Smooth muscle cell of the brain vasculature (primary cell): ENCODE data around the gene LYAR.

ENCODE experiments used
- DNase-seq: peaks from one replicate; pipeline ENCODE4 v3.0.0-alpha.2; 2012; ENCODE audit warnings: low read depth, low spot score

The LYAR gene, protein sequence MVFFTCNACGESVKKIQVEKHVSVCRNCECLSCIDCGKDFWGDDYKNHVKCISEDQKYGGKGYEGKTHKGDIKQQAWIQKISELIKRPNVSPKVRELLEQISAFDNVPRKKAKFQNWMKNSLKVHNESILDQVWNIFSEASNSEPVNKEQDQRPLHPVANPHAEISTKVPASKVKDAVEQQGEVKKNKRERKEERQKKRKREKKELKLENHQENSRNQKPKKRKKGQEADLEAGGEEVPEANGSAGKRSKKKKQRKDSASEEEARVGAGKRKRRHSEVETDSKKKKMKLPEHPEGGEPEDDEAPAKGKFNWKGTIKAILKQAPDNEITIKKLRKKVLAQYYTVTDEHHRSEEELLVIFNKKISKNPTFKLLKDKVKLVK

DNA sequence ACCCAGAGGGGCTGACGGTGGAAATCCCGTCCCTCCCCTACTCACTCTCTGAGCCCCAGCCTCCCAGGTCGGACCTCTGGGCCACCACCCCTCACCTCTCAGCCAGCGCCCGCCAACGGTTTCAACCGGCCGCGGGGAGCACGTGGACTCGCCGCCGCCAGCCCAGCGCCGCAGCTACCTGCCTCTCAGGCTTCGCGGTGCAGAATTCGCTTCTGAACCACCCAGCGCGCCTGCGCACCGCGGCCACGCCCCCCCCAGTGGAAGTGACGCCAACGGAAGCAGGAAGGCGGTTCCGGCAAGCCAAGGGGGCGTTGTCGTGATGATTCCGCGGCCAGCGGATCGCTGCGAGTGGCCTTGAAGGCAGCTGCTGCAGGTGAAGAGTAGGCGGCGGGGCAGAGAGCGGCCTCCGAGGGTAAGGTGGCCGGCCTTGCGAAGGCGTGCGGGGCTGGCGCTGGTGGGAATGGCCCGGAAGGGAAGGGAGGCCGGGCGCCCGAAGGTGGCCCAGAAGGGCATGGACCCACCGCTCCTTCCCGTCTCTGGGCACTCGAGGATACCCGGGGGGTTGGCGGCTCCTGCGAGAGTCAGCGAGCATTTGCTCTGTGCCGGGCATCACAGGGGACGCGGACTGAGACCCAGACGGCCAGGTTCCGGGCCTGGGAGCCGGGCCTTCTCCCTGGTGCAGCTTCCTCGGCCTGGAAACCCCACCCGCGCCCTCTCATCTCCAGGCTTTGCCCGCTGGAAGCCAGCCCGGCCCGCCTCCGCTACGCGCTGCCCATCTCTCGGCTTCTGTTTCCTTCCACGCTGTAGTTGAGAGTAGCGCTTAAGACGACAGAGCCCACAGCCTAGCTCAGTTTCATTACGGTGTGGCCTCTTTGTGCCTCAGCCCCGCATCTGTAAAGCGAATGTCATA, at the start of gene LYAR, which contains the start of gene ZBTB49:
LYAR (minus strand) TSS at position 214 of the 910 bp plus-strand sequence. CDS start 6,412 bp downstream, outside the sequence.
ZBTB49 (plus strand) TSS at position 311 of the 910 bp plus-strand sequence. CDS start 9,695 bp downstream, outside the sequence.
- DNase-seq = peak; percentile 64

DNA sequence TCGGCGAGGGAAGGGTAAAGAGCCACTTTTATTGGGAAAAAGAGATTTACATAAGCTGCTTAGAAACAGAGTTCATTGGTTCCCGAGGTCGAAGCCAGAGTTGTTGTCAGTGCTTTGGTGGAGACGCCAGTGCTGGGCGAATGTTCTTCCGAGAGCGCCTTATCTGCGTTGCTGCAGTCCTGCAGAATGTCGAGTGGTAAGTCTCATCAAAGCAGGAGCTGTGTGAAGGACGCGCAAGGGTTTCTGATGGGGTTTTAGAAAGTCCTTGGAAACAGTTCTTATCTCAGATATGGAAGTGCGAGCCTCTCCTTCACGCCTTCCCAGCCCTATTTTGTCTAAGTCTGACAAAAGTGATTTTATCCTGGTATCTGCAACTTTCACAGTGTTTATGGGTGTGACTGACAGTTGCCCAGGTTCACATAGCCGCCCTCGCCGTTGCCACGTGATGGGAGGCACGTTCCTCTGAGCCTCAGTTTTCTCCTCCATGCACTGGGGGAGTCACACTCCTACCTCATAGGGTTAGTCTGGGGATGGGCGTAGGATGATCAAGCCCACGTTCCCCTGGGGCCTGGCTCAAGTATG, 49.6 kb upstream of the LYAR start:
- no peak for DNase-seq

DNA sequence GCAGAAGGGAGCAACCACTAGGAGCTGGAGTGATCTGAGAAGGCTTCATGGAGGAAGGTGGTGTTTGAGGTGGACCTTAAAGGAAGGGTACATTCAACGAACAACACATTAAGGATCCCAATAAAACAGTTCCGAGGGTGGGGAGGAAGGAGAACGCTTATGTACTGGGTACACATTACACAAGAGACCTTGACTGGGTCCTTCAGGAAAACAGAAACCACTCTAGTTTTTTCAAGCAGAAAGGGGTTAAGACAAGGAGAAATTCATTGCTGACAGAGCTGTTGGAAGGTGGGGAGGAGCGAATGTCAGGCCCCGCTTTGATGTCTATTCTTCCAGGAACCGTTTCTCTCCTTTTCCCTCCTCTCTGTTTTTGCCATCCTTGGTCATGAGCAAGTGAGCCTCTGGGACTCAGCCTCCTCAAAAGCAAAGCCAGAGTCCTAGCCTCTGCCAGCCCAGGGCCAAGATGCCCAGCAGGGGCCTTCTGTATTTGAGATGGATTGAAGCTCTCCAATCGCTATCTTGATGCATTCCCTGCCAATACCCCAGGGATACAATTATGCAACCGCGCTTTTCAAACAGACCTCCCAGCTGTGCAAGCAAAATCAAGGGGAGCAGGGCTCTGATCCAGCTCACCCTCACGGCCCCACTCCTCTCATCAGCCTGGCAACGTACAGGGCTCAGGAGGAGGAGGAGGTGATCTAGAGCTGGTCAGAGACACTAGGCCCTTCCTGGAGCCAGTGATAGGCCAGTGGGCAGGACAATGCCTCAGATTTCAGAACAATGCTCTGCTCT, 48.5 kb upstream of the LYAR start:
- no peak for DNase-seq

DNA sequence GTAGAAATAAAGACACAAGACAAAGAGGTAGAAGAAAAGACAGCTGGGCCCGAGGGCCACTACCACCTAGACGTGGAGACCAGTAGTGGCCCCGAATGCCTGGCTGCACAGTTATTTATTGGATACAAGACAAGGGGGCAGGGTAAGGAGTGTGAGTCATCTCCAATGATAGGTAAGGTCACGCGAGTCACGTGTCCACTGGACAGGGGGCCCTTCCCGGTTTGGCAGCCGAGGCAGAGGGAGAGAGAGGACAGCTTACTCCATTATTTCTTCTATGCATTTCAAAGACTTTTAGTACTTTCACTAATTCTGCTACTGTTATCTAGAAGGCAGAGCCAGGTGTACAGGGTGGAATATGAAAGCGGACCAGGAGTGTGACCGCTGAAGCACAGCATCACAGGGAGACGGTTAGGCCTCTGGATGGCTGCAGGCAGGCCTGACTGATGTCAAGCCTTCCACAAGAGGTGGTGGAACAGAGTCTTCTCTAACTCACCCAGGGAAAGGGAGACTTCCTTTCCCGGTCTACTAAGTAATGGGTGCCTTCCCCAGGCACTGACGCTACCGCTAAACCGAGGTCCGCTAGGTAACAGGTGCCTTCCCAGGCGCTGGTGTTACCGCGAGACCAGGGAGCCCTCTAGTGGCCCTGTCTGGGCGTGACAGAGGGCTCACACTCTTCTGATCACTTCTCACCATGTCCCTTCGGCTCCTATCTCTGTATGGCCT, 45.0 kb upstream of the LYAR start:
- peak; percentile 15 for DNase-seq

DNA sequence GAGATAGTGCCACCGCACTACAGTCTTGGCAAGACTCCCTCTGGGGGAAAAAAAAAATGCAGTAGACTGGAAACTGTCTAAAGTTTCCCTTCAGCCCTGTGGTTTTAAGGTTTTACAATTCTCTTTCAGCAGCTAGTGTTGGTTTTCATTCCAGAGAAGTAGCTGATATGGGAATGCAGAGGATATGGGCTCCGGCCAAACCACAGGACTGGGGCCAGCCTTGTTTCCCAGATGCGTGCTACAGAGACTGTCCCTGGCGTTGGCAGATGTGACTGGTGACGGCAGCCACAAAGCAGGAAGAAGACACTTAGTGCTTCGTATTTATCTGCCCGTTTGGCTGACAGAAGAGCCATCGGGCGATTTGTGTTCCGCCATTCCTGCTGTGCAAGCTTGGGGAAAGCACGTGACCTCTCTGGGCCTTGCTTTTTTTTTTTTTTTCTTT, 43.3 kb upstream of the LYAR start:
- DNase-seq = no peak

DNA sequence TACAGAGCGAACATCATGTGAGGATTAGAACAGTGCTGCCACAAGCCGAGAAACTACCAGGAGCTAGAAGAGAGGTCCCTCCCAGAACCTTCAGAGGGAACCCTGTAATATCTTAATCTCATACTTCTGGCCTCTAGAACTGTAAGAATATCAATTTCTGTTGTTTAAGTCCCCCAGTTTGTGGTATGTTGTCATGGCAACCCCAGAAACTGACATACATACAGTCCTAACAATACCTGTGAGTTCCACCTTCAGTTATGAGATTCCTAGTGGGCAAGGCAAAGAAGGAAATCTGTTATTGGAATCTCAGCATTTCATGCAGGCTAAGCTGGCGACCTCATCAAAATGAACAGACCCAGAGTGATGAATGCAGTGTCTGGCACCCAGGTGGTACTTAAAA, 42.6 kb upstream of the LYAR start:
- no peak for DNase-seq

DNA sequence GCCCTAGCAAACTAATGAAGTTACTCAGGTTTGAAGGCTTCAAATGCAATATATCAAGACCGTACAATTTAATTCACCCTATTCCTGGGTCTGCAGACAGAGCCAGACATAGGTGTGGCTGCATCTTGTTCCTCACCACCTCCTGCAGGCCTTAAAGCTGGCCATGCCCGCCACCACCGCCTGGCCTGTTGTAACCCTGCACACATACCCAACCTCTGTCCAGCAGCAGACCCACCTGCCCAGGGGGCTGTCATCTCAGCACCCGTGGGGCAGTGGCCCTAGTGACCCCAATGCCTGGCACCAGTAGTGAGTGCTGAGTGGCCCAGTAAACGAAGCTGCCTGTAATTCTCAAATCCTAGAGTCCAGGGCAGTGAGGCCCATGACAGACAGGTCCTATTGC, 40.8 kb upstream of the LYAR start:
- no peak for DNase-seq

DNA sequence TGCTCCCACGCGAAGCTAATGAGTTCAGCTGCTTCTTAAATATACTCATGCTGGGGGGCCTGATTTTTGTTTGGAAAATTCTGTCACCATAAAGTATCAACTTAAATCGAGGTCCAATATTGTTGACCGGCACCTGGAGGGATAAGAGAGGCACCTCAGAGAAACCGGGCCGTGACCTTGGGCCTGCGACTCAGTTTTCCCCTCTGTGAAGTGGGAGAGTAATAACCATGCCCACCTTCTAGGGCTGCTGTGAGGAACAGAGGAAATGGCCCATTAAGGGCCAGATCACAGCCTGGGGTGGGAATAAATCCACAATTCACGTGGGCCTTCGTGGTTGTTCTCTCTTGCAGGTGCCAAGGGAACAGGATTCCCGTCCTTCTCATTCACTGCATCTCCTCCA, 39.5 kb upstream of the LYAR start:
- no peak for DNase-seq

DNA sequence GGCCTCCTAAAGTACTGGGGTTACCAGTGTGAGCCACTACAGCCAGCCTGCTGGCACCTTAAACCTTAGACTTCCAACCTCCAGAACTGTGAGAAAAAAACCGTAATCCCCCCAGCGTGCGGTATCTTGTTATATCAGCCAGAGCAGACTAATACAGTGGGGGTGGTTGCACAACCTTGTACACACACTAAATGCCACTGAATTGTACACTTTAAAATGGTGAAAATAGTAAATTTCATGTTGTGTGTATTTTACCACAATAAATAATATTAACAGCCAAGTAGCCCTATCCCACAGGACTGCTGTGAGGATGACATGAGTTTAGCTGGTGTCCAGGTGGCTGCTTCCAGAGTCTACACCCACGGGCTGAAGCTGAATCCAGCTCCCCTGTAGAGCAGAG, 38.9 kb upstream of the LYAR start:
- no peak for DNase-seq

DNA sequence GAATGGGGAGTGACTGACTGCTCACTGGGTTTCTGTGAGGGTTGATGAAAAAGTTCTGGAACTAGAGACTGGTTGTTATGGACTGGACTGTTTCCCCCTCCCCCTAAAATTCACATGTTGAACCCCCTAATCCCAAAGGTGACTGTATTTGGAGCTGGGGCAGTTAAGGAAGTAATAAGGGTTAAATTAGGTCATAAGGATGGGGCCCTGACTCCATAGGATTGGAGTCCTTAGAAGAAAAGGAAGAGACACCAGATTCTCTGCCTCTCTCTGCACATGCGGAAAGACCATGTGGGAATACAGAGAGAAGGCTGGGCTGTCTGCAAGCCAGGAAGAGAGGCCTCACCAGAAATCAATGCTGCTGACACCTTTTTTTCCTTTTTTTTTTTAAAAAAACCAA, 38.3 kb upstream of the LYAR start:
- DNase-seq = no peak

DNA sequence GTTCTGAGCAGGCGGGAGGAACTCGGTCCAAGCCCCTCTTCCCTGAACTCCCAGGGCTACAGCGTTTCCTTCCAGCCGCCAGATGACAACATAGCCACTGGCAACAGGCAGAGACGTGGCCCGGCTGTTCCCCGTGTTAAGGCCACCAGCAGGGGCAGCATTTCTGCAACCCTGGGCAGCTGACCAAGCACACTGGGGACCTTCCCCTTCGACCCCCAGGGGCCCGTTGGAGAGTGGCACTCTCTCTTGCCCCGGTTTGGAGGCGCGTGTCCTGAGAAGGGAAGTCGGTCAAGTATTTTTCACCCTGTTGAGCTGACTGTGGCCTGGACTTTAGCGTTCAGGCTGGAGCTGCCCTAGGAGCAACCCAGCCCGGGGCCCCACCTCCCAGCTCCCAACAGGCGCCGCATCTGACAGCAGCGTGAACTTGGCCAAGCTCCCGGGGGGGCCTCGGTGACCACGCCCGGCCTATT, 37.7 kb upstream of the LYAR start:
- DNase-seq = no peak

DNA sequence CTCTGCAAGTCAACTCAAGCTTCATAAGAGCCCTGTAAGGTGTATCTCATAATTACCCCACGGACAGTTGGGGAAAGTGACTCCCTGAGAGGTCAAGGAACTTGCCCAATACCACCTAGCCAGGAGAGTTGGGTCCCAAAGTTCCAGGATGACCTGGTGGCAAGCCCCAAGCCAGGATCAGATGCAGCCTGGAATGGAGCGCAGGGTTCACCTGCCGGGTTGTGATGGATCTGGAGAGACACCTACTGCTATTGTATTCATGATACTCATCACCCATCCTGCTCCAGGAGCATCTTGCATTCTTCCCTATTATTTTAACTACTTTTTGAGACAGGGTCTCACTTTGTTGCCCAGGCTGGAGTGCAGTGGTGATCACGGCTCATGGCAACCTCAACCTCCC, 36.2 kb upstream of the LYAR start:
- DNase-seq = no peak

DNA sequence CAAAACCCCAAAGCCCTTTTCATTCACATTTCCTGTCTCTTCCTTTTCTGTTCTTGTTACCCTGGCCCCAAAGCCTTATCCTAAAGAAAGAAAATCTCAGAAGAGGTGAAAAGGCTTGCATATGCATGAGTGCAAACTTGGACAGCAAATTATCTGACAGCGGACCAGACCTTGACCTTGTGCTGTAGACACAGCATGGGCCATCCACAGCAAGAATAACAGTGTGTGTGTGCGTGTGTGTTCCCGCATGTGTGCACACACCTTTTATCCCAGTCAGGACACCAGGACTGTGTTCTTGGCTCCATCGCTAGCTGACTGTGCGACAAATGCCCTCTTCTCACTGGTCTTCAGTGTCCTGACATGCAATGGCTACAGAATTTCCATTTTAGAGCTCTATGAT, 35.4 kb upstream of the LYAR start:
- DNase-seq = no peak

DNA sequence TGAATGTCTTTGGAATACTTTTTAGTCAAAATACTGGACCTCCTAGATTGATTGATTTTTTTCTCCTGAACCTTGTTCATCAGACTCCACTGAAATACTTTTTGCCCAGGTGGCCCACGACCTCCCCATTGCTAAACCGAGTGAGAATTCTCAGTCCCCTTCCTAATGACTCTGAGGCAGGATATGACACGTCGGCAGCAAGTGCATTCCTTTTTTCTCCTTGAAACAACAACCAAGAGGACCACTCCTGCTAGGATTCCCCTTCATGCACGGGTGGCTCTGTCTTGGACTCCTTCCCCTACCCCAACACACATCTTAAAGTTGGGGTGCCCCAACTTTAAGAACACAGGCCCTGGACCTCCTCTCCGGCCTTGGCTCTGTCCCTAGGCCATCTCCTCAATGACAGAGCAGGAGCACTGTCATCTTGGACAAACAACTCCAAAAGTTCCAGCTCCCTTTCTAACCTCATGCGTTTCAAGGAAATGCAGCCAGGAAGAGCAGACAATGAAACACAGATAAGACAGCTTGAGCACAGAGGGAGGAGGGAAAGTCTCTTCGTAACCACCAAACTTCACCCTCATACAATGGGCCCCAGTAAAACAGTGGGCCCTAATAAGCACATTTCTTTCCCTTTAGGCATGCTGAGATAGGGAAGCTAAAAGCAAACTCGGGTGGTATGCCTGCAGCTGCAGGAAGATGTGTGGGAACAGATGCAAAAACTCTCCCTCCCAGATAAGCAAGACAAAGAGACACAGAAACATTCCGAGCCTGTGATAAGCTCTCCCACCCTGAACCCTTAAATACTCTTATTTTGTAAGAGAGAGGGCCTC, 34.0 kb upstream of the LYAR start:
- no peak for DNase-seq

DNA sequence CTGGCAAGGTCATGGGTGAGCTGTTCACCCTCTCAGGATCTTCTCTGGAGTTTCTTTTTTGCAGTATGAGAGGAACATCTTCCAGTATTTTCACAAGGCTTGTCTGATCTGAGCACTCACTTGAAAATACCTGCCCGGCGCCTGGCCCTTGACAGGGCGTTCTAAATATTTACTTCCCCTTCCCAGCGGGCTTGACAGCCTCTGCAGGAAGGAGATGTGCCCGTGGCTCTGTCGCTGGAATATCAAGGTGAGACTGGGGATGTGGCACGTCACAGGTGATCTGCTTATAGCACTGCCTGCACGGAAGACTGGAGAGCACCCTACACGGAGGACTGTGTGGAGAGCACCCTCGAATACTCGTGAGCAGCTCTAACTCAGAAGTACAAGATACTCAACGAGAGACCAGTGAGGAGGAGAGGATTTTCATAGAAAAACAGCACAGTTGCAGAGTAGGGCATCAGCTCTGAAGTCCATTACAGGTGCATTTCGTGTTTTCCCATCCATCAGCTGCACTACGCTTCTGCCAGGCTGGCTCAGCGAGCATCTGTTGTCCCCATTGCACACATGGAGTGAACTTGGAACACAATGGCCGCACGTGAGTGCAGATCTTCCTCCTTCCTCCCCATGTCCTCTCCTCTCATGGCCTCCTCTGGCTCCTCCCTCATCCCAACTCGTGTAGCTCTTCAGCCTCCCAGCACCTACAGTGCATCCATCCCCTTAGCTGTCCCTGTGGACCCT, 32.2 kb upstream of the LYAR start:
- DNase-seq = no peak

DNA sequence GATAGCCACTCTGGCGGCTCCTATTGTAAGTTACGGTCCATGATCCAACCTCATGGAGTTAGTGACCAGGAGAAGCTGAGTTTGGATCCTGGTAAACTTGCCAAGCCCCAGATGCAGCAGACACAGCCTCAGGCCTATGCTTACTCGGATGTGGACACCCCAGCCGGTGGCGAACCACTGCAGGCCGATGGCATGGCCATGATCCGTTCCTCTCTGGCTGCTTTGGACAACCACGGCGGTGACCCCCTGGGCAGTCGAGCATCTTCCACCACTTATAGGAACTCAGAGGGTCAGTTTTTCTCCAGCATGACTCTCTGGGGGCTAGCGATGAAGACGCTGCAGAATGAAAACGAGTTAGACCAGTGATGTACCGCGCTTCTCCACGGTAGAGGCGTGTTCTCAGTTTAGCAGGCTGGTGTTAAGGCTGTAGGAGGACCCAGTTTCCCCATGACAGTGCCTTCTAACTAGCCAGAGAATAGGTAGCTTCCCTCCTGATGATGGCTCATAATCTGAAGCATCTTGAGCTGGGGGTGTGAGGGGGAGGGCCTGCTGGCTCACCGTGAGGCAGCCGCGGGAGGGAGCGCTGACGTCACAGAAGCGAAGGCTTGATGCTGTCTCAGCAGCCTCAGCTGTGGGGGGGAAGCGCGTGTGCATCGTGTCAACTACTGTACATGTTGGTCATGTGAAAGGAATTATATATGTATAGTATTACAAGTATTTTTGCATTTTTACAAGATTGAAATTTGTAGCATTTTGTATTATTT, 31.2 kb upstream of the LYAR start:
- no peak for DNase-seq

DNA sequence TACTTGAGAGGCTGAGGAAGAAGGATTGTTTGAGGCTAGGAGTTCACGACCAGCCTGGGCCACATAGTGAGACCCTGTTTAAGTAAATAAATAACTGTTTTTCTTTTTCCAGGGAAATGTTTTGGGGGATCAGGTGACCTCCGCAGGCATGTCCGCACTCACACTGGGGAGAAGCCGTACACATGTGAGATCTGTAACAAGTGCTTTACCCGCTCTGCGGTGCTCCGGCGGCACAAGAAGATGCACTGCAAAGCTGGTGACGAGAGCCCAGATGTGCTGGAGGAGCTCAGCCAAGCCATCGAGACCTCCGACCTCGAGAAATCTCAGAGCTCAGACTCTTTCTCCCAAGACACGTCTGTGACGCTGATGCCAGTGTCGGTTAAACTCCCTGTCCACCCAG, 30.6 kb upstream of the LYAR start:
- no peak for DNase-seq
